Hematopoietic multipotent progenitor cell treated with erythropoietin and hydrocortisone succinate and interleukin-3 and kit ligand, for 8 days (in vitro differentiated cells): ENCODE results near the gene NR6A1.
A peak's percentile ranks its signal among the peaks of the same experiment; 100 is the strongest.
"Not testable (repeated sequence)": the region's sequence is repeated elsewhere in the genome, so short reads cannot be mapped to it uniquely, and the experiment has no call there.

Experiments used
- DNase-seq: peaks from one replicate; pipeline ENCODE4 v3.0.0-alpha.2; 2015

The NR6A1 gene

DNA sequence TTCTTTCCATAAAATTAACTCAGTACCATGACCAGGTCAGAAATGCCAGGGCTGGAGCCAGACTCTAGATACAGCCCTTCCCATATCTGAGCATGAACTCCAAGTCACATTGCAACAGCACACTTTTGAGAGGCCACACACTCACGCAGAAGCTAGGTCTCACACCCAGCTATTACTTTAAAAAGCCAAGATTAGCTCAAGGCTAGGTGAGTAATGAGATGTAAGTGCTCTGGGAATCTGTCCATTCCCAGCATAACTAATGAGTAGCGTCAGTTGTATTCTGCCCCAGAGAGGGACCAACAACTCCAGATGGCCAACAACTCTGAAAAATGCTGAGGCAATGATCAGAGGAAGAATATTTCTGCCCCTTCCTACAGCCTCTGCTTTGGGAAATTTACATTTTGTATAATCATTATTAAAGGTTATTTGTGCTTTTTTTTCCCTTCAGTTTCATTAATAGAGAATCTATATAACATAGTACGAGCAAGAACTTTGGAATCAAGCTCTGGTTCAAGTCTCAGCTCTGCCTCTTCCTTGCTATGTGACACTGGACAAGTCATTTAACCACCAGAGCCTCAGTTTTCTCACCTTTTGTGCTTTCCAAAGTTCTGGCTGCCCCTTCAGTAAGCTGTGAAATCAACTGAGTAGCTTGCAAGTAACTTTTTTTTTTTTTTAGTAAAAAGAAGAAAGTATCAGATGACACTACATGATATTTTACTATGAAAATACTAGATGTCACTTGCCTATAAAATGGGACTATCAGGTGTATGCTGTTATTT lies 118.3 kb downstream of the NR6A1 start:
- DNase-seq: no peak

DNA sequence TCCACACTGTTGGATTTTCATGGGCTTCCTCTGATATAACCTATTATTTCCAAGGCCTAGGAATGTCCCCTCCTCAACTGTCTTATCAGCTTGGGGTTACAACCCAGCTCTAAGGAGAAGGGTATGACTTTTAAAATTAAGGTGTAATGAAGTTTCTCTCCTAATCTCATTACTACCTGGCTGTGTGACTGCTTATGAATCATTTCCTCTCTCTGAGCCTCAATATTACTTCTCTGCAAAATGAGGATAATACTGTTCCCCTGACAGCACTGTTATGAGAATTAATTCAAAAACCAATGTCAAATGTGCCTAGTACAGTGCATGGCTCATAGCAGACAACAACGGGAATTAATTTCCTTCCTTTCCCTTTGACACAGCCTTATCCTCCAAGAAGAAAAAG lies 118.9 kb downstream of the NR6A1 start:
- no peak for DNase-seq

DNA sequence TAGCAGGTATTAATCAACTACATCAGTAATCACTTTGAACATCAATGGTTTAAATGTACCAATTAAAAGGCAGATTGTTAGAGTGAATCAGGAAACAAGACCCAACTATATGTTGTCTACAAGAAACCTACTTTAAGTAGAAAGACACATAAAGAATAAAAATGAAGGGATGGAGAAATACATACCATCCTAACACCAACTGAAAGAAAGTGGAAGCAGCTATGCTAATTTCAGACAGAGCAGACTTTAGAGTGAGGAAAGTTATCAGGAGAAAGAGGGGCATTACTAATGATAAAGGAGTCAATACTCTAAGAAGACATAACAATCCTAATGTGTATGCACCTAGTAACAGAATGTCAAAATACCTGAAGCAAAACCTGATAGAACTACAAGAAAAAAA lies 125.8 kb downstream of the NR6A1 start:
- no peak for DNase-seq

GRCh38 chr9:124639637-124640036 lies 131.5 kb downstream of the NR6A1 start:
- DNase-seq: no peak

- DNase-seq: no peak
Observed at GRCh38 chr9:124635285-124635684, 135.8 kb downstream of the NR6A1 start.

DNA sequence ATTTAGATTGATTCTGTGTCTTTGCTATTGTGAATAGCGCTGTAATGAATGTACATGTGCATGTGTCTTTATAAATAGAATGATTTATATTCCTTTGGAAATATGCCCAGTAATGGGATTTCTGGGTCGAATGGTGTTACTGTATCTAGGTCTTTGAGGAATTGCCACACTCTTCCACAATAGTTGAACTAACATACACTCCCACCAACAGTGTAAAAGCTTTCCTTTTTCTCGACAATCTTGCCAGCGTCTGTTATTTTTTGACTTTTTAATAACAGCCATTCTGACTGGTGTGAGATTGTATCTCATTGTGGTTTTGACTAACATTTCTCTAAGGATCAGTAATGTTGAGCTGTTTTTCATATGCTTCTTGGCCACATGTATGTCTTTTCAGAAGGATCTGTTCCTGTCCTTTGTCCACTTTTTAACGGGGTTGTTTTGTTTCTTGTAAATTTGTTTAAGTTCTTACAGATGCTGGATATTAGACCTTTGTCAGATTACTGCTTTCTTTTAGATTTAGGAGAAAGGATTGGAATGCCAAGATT lies 139.0 kb downstream of the NR6A1 start:
- DNase-seq: peak; percentile 15

GRCh38 chr9:124631326-124631725 lies 139.8 kb downstream of the NR6A1 start:
- DNase-seq: no peak

- no peak for DNase-seq
Observed at GRCh38 chr9:124629600-124629999, 141.5 kb downstream of the NR6A1 start.

DNA sequence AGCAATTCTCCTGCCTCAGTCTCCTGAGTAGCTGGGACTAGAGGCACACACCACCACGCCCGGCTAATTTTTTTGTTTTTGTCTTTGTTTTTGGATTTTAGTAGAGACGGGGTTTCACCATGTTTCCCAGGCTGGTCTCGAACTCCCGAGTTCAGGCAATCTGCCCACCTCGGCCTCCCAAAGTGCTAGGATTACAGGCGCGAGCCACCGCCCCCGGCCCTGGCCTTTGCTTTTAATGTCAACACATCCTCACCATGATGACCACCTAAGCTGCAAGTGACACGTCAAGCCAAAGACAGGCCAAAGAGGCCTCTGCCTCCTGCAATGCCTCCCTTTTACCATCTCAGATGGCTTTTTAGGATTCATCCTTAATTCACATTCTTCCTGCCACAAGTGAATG lies 142.4 kb downstream of the NR6A1 start:
- no peak for DNase-seq

- DNase-seq: no peak
Observed at GRCh38 chr9:124626276-124626675, 144.8 kb downstream of the NR6A1 start.

DNA sequence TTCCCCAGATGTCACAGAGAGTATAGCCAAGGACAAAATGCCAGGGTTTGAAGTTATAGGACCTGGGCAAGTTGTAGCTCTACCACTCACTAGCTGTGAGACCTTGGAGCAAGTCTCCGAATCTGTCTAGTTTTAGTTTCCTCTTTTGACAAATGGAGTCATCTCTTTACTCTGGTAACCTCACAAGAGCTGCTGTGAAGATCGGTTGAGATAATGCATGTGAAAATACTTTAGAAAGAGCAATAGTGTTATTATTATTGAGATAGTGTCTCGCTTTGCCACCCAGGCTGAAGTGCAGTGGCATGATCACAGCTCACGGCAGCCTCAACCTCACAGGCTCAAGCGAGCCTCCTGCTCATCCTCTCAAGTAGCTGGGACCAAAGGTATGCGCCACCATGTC lies 146.0 kb downstream of the NR6A1 start:
- no peak for DNase-seq

- no peak for DNase-seq
Observed at GRCh38 chr9:124624735-124624992, 146.4 kb downstream of the NR6A1 start.

DNA sequence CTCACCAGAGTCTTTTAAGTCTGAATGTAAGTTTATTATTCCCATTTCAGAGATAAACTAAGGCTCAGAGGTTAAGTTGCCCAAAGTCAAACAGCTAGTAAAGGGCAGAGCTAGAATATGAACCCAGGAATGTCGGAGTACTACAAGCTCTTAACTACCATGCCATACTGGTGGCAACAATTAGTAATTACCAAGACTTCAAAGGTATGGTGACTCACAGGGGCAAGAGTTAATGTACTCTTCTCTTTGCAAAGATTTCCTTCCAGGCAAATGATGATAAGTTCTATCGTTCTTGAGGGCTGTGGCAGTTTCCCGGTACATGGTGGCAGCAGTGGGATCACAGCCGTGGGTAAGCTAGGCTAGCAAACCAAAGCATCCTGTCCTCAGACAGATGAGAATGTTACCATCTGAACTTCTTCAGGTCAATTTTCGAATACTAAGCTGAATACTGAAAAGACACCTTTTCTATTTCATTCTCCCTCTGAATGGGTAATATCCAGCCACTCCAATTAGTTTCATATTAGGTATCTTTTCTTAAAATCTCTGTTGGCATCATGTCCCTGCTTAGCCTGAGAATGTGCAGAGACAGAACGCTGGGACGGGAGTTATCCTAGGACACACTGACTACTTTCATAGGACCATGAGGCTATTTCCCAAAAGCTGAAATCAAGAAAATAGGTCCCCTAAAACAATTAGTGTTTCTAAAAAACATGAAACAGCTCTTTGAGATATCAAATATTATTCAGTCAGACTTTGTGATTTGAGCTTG lies 147.0 kb downstream of the NR6A1 start:
- no peak for DNase-seq

DNA sequence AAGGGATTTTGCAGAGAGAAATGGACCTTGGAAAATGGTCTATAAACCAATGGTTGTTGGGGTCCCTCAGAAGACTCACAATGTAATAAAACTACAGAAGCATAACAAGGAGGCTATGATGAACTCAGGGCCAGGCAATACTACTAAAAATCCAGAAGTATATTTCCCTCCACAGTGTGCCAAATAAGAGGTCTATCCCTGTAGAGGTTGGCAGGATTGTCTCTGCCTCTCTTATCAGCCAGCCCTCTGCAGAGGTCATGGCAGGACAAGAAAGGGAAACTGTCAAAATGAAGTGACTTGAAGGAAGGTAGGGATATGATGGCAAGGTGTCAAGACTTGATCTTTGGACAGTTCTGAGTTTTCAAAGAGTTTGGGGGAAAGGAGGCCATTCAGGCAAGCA lies 148.2 kb downstream of the NR6A1 start:
- DNase-seq: peak; percentile 41

DNA sequence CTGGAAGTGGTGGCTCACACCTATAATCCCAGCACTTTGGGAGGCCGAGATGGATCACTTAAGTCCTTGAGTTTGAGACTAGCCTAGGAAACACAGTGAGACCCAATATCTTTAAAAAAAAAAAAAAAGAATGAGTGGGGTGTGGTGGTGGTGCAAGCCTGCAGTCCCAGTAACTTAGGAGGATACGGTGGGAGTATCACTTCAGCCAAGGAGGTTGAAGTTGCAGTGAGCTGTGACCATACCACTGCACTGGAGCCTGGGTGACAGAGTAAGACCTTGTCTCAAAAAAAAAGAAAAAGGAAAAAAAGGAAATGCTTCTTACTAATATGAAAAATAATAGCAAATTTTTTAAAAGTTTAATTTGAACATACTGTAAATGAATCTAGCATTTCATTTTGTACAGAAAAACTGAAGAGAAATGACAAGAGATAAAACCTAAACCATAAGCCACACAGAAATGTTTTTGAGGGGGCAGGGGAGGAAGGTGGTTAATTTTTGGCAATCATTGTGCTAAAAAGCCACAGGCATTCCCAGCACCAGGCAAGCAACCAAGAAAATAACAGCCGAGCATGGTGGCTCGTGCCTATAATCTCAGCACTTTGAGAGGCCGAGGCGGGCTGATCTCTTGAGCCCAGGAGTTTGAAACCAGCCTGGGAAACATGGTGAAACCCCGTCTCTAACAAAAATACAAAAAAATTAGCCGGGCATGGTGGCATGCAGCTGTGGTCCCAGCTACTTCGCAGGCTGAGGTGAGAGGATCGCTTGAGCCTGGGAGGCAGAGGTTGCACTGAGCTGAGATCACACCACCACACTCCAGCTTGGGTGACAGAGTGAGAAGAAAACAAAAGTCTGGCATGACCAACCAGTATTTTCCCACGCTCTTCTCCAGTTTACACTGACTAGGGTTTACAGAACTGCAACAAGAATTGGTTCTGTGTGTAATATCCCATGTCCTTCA lies 149.5 kb downstream of the NR6A1 start:
- peak; percentile 14 for DNase-seq

GRCh38 chr9:124618476-124618875 lies 152.6 kb downstream of the NR6A1 start:
- DNase-seq: no peak

DNA sequence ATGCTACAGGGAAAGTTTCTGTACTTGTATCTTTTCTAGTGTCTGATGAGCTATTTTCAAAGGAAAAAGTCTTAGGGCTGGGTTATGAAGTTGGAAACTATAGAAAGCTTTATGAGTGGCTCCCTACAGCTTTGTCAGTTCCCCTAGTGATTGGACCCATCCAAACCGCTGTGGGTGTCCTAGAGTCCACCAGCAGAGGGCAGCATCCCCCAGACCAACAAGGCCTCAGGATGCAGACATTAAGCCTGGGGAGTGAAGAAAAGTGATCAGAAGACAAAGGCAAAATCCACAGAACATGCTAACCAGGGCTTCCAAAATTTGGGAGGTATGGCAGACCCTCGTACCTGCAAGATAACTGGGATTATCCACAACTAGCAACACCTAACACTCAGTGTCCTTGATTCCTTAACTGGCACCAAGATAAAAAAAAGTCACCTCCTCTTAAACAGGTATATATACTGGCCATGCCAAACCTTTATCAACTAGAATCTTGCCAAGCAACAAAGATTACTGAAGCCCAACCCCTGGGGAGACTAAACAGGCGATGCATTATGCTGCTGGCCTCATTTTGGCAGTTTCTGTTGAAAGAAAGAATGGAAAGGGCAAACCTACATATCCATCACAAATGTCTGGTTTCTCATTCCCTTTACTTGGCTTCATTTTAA lies 153.5 kb downstream of the NR6A1 start:
- DNase-seq: peak; percentile 83

DNA sequence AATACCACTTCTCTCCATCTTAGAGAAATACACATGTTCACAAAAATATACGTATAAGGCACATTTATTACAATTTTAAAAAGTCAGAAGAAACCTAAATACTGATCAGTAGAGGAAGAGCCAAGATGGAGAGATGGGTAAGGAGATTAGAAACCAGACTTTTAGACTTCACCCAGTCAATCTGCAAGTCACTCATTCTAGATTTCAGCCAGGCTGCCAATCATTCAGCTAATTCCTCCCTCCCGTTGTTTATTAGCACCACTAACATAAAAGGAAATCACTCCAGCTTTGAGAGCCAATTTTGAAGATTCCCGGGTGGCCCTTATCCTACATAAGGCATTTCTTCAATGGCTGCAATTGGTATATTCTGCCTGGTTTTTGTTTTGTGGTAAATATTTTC lies 154.2 kb downstream of the NR6A1 start:
- DNase-seq: no peak

- not testable (repeated sequence) for DNase-seq
Observed at GRCh38 chr9:124615840-124616239, 155.3 kb downstream of the NR6A1 start.

DNA sequence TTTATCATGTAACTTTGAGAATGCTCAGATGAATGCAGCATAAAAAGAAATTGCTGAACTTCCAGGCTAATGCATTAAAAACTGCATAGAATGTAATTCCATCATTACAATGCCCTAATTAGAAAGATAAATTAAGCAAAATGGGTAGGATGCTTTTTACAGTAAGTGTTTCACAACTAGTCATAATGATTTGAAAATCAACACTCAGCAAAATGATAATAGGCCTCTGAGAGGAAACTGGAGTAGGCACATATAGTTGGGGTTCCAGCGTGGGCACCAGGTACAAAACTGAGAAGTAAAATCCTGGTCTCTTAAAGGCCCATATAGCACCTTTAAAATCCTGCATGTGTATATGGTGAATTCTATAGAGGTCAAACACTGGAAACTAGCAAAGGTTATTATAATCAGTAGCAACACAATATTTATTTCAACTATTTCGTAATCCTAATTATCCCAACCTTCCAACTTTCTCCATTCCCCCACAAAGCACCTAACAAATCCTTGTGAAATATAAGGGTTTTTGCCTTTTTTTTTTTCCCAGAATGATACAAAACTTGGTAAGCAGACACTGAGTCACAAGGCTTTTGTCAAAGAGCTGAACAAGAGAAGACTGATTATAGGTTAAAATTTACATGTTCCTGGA lies 155.9 kb downstream of the NR6A1 start:
- DNase-seq: no peak

DNA sequence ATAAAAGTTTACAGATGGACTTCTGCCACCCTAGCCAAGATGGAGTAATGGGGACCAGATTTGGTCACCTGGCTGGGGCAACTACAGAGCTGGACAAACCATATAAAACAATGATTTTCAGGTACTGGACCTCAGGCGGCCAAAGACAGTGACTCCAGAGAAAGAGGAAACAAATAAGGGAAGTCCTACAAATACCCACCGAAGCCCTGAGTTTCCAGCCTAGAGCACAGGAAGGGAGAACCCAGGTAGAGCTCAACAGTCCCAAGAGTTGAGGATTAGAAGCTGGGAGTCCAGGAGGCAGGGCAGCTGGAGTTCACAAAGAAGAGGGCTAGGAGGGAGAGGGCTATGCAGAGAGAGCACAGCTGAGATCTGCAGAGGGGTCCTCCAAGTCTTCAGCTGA lies 157.3 kb downstream of the NR6A1 start:
- no peak for DNase-seq

- no peak for DNase-seq
Observed at GRCh38 chr9:124611106-124611505, 160.0 kb downstream of the NR6A1 start.
